ENCODE measurements around the gene OR3A2.
"Not testable (repeated sequence)": the region's sequence is repeated elsewhere in the genome, so short reads cannot be mapped to it uniquely, and the experiment has no call there.

OR3A2 gene

DNA sequence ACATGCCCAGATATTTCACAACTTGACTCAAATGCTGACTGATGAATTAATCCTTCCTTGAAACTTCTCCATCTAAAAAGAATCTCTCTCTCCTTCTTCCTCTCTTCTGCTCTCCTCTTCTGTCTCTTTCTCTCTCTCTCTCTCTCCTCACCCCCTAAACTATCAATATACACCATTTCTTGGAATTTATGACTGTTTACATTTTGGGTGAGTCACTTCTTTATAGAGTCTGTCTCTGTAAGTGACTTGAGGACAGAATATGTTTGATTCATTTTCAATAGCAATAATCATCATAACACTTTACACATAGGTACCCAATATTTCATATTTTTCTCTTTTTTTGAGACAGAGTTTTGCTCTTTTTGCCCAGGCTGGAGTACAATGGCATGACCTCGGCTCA lies 103.2 kb downstream of the OR3A2 start:
- no peak for DNase-seq

DNA sequence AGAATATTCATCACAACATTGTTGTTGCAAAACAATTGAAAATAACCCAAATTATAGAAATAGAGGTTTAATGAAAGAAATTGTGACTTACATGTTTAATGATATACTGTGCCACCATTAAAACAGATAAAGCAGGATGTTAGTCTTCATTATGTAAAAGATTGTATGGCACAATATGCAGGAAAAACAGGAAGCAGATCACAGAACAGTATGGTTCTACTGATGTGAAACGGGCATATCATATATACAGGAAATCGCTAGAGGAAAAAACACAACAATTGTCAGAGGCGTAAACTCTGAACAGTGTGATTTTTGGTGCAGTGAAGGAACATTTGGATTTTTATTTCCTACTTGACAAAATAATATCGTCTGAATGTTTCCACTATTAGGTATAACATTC lies 110.0 kb downstream of the OR3A2 start:
- no peak for DNase-seq

- no peak for DNase-seq
These were observed 114.8 kb downstream of the OR3A2 start for GRCh38 chr17:3271072-3271848.

DNA sequence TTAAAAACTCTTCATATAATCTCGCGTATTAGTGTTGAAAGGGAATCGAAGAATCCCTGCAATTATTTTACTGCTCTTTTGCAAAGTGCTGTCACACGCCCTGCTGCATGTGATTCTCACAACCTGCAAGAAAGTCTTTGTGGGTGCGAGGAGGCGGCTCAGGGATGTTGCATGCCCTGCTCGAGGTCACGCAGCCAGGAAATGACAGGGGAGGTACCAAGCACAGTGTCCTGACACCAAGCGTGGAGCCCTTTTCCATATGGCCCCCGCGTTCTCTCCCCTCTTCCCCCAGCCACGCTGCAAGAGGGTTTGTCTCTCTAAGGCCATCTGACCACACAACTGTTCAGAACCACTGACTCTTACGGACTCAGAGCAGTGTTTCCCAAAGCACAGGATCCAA lies 125.5 kb downstream of the OR3A2 start:
- no peak for DNase-seq

DNA sequence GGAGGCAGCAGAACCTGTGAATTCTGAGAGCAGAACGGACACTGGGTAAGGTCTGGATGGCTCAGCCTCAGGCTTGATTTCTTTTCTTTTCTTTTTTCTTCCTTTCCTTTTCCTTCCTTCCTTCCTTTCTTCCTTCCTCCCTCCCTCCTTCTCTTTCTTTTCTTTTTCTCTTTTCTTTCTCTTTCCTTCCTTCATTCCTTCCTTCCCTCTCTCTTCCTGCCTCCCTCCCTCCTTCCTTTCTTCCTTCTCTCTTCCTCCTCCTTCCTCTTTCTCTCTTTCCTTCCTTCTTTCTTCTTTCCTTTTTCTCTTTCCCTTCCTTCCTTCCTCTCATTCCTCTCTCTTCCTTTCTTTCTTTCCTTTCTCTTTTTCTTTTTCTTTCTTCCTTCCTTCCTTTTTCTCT lies 125.9 kb downstream of the OR3A2 start:
- no peak for DNase-seq

- no peak for DNase-seq
These were observed 129.5 kb downstream of the OR3A2 start for GRCh38 chr17:3256575-3256974.

DNA sequence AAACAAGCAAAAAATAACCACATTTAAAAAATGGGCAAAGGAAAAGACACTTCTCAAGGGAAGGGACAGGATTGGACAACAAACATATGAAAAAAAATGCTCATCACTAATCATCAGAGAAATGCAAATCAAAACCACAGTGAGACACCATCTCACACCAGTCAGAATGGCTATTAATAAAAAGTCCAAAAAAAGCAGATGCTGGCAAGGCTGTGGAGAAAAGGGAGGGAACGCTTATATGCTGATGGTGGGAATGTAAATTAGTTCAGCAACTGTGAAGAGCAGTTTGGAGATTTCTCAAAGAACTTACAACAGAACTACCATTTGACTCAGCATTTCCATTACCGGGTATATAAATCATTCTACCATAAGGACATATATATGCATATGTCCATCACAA lies 137.1 kb downstream of the OR3A2 start:
- DNase-seq = not testable (repeated sequence)

DNA sequence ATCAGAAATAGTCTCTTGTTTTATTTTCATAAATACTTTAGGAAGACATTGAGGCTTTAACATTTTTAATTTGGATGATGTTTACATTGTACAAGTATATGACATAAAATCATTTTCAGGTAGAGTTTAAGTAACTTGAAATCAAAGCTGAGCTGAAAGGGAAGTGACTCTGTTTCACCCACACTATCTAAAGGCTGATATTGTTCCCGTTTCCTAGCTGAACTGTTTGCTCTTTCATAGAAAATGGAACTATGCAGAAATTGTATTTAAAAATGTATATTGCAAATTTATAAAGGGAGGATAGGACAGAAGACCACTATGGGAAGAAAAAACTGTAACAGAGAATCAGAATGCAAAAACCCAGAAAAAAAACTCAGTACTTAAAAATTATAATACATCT lies 141.3 kb downstream of the OR3A2 start:
- not testable (repeated sequence) for DNase-seq

GRCh38 chr17:3241044-3241443 lies 145.1 kb downstream of the OR3A2 start:
- DNase-seq = not testable (repeated sequence)

- DNase-seq = peak; percentile 59
These were observed 147.4 kb downstream of the OR3A2 start for GRCh38 chr17:3238685-3239084.

DNA sequence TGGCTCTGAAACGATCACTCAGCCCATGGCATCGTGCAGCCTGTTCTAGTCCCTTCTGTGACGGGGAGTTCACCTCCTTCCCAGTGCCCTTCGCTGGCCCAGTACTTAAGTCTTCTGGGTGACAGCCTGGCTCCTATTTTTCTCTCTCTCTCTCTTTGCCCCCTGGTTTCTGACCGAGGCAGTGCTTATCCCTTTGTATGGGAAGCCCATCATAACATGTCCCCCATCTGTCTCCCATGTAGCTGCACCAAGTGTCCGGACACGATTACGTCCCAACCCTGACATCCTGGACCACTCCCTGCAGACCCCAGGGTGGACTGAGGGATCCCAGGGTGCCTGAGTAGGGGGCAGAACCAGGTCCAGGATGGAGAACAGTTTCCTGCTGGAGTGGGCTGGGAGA lies 153.8 kb downstream of the OR3A2 start:
- DNase-seq = not testable (repeated sequence)

All from SIG-M5 (cell line).